ENCODE measurements around the gene FBXL19.

DNA sequence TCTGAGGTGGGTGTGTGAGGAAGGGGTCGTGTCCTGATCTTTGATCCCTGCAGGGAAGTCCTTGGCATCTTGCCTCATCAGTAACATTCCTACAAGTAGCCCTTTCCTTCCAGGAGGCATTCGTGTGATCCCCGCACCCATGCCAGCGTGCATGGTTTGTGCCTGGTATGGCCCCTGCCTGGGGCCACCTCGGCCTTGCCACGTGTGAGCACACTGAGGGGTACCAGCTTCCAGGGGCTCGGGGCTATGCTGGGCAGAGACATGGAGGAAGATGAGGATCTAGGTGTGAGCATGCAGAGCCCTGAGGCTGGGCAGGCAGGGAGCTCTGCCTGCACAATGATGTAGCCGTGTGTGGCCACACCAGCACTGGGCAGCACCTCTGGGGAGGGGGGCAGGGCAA lies 67.7 kb downstream of the FBXL19 start:
- TF ChIP-seq, protein P1, sequence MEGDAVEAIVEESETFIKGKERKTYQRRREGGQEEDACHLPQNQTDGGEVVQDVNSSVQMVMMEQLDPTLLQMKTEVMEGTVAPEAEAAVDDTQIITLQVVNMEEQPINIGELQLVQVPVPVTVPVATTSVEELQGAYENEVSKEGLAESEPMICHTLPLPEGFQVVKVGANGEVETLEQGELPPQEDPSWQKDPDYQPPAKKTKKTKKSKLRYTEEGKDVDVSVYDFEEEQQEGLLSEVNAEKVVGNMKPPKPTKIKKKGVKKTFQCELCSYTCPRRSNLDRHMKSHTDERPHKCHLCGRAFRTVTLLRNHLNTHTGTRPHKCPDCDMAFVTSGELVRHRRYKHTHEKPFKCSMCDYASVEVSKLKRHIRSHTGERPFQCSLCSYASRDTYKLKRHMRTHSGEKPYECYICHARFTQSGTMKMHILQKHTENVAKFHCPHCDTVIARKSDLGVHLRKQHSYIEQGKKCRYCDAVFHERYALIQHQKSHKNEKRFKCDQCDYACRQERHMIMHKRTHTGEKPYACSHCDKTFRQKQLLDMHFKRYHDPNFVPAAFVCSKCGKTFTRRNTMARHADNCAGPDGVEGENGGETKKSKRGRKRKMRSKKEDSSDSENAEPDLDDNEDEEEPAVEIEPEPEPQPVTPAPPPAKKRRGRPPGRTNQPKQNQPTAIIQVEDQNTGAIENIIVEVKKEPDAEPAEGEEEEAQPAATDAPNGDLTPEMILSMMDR (conservative IDR thresholded peaks at IDR 0.05 in 1 of 2, IDR thresholded peaks at IDR 0.05 in 1 of 2; ENCODE audit: low read depth in 1 of 2, low read length in 2 of 2), result no peak
- no peak for TF ChIP-seq EZH2 (IDR thresholded peaks at IDR 0.05; ENCODE audit: low read length, missing control alignments)

All from fibroblast of lung (primary cell).